GM19351 (cell line): ENCODE results near the gene SLC25A21.
"Not testable (repeated sequence)": the region's sequence is repeated elsewhere in the genome, so short reads cannot be mapped to it uniquely, and the experiment has no call there.

Source experiments
- ATAC-seq: cut with Tn5 transposase; IDR thresholded peaks from one replicate; pipeline ENCODE4 v1.9.1; 2021; ENCODE audit warnings: mild to moderate bottlenecking, moderate library complexity; ENCODE audit not compliant: unreplicated experiment

Gene SLC25A21

DNA sequence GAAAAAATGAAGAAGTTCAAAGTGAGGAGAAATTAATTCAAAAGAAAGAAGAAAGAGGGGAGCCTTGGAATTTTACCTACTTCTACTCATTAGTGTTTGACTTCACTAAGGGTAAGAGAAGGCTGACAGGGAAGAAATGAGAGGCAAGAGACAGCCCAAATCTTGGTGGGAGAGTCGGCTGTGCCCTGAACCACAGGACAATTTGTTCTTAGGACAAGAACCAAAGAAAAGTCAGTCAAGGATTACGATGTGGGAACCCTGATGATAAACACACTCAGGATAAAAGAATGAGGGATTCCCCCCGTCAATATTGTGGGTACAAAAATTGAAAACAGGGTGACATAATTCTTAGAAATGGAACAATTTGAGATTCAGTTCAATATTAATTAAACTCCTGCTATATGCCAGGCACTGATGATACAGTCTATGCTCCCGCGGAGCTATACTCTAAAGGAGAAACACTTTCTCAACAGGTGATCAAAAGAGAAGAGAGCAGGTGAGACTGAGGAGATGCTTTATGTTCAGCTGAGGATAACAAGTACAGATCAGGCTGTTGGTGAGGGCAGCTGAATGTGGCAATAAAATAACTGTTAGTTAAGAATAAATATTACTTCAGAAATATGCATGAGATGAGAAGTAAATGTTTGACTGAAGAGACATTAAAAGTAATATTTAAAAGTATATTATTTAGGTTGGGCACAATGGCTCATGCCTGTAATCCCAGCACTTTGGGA is 175.4 kb downstream of the SLC25A21 start:
- ATAC-seq, result no peak

DNA sequence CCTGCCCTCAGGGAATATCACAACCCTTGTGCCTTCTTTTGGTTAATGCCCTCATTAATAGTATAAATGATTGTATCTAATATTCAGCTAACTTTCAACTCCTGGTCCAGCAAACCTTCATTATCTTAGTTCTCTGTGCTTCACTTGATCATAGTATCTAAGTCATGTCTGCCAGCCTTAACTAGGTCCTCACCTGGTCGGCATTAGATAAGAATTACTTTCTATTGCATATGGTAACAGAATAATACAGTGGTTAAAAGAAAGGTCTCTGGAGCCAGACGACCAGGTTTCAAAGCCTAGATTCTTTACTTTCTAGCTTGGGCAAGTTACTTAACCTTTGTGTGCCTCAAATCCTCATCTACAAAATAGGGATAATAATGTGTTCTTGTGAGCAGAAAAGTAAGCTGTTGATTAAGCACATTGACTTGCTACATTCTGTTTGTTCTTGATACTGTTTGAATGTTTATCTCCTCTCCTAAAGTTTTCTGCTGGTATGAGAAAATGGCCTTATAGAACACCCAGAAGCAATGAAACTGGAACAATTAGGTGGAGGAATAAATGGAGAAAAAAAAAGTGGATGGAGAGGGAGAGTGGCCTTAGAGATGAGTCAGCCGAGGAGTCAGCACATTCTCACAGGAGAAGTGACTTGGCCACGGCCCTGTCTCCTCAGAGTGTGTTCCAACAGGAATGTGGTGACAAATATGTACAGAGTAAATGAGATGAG is 176.1 kb downstream of the SLC25A21 start:
- no peak for ATAC-seq

DNA sequence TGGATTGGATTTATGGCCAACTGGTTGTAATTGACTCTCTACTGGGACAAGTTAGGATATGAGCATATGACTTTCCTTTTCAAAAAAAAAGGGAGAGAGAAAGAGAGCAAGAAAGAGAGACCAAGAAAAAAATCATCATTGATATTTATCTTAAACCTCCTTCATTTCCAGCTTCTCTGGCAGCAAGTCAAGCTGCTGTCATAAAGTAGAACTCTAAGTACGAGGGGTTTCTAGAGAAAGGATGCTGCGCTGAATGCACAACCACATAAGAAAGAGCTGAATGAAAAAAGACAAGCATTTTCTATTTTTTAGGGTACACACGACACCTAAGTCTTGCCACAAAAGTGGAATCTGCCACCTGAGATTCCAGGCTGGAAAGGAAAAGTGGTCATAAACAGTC is 182.6 kb downstream of the SLC25A21 start:
- ATAC-seq, result no peak

DNA sequence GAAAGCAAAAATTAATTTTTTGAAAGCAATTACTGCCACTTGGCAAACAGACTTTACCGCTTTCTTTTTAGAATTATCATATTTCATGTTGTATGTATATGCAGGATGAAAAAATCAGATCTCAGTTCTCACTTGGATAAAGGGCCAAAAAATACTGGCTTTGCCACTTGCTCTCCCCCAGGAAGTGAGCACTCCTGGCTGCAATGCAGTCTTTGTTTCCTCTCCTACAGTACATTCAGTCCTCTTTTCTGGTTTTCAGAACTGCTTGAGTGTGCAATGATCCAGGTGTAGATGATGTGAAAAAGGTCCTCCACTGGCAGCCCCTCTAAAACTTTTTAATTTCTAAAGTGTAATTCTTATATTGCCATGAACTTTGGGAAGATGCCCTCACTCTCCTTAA is 183.4 kb downstream of the SLC25A21 start:
- ATAC-seq, result no peak

DNA sequence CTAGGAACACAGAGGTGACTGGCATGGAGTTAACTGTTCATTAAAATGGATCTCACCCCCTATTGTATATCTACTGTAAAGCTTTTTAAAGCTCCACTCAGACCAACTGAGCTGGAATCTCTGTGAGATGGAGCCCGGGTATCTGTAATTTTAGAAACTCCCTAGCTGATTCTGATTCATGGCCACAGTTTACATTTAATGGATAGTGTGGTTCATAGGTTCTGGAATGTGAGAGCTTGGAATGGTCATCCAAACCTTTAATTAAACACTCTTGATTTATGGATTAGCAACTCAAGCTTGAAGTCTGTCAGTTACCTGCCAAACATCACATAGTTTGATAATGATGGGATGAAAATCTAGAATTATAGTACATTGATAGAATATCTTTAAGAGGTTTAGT is 183.8 kb downstream of the SLC25A21 start:
- ATAC-seq, result no peak

DNA sequence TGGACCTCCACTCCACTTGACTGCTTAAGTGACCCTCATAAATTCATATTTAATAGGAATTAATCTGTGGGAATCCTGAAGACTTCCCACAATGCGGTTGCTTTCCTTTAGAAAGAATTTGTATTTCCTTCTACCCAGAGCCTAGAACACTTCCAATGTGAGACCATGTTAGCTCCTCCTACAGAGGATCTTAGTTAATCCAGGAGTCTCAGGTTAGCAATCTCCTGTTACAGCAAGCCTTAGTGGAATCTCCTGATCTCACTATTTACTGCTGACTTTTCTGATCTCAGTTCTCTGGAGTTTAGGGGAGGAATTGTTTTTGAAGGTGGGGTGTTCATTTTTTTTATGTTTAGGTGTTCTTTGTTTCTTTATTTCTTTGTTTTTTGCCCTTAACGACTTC is 186.0 kb downstream of the SLC25A21 start:
- ATAC-seq, result no peak

DNA sequence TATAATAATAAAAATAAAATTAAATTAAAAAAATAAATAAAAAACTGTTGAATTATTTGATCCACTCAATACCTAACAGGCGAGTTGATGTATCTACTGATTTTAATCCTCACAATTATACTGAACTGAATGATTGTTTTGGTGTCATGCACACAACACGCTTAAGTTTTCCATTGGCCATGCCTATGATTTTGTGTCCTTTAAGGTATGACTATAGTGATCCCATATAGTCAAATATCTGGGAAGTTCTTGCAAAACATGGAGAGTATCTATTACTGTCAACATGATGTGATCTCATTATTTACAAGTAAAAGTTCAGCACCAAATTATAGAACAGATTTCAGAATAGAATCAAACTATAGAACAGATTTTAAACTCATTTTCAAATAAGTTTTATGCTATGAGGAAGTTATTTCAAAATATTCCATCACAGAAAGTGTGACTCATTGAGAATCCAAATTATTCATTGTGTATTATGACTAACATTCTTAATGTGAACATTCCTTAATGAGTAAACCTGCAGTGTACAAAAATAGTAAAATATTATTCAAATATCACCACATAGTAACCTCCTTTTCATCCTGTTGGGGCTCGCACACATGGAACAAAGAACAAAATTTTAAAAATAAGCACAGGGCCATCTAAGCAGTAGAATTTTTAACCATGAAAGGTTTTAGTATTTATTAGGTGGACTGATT is 190.4 kb downstream of the SLC25A21 start:
- ATAC-seq, result no peak

DNA sequence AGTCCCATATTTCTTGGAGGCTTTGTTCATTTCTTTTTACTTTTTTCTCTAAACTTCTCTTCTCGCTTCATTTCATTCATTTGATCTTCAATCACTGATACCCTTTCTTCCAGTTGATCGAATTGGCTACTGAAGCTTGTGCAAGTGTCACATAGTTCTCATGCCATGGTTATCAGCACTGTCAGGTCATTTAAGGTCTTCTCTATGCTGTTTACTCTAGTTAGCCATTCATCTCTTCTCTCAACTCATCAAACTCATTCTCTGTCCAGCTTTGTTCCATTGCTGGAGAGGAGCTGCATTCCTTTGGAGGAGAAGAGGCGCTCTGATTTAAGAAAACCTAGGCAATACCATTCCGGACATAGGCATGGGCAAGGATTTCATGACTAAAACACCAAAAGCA is 192.0 kb downstream of the SLC25A21 start:
- not testable (repeated sequence) for ATAC-seq

DNA sequence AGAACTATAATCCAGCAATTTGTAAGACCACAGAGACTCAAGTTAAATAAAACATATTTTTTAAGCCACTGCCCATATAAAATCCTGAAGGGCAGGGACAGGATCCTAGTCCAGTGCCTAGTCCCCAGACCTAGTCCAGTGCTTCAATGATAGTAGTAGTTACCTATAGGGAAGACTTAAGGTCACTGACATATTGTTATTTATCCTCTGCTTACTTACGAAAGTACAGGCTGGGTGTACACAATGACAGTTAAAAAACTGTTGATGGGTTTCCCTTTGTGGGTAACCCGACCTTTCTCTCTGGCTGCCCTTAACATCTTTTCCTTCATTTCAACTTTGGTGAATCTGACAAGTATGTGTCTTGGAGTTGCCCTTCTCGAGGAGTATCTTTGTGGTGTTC is 192.5 kb downstream of the SLC25A21 start:
- no peak for ATAC-seq

DNA sequence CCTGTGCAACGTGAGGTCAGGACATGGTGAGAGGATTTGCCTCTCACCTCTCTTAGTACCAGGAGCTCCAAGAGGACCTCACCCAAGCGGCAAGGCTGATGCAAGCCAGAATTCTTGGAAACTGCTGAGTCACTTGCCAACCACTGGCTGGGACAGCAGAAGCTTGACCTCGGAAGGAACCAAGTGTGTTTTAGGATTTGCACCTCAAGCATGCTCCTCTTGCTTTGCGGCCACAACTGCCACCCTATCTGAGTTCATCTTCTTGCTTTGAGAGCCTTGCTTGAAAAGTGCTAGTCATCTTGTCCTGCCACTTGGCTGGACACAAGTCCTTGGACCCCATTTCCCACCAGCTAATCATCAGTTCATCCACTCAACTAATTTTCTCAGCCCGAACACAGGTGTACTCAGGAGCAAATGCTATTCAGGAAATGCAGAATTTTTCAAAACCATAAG is 195.8 kb downstream of the SLC25A21 start:
- no peak for ATAC-seq

DNA sequence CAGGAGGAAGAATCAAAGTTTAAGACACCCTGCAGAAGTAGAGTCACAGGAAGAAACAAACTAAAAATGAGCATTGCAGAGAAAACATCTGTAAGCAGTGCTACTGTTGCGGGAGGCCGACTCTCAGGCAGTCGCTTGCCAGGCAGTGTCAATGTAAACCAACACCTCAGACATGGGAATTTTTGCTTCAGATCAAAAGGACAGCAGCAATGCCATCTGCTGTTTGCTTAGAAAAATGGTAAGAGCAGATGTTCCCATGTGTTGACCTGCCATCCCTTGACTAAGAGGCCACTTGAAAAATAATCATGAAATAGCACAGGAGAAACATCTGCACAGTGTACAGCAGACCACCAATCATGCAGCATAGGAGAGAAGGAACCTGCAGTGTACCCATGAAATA is 196.6 kb downstream of the SLC25A21 start:
- ATAC-seq, result no peak

DNA sequence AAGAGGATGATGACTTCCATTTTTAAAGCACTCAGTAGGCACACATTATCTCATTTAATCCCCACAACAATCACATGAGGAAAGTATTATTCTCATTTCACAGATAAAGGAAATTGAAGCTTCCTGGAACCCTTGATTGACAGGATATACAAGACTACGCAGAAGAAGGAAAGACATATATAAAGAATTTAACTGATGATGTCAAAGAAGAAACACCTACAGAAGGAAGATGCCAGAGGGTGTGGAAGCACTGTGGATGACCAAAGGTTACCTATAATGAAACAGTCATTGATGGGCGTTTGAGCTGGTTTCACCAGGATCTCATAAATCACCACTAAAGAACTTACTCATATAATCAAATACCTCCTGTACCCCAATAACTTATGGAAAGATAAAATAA is 197.4 kb downstream of the SLC25A21 start:
- ATAC-seq, result no peak

DNA sequence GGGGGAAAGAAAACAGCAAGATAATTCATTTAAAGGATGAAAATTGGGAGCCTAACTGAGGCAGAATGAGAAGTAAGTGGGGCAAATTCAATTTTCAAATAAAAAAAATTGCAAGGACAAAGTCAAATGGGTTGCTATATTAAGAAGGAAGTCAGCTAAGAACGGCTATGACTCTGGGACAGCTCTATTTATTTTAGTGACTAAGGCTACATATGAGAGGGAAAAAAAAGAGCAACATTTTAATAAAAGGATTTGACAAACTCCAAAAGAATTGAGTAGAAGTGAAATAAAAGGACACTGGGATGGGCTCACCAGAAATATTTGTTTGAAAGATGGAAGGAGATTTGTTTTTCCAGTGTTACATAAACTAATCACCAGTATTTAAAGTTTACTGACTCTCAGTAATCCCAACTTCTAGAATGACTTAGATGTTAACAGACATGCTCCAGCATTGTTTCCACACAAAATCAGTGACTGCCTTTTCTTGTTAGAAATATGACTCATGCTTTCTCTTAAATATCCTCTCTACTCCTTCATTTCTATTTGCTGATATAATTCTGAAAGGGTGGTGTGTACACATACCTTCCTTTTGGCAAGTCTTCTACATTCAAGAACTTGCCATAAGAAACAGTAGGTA is 198.5 kb downstream of the SLC25A21 start:
- no peak for ATAC-seq

DNA sequence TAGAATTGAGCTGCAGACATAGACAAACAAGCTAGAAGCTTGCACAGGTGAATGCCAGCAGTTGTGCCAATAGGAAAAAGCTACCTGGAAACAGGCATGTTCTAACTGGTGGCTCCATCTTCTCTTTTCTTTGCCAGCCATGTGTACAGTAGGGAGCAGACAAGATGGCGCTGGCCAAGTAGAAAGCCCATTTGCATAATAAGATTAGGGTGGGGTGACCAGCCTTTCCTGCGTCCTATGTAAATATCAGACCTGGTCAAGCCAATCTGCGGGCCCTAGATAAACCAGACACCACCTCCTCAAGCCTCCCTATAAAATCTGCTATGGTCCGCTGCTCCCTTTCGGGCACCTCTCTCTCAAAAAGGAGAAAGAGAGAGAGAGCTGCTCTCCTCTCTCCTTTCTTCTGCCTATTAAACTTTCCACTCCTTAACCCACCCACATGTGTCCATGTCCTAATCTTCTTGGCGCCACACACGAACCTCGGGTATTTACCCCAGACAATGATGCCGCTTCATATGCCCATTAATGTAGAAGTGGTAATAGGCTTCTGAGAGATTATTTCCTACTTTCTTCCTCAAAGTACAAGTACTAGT is 201.0 kb downstream of the SLC25A21 start:
- ATAC-seq, result no peak

DNA sequence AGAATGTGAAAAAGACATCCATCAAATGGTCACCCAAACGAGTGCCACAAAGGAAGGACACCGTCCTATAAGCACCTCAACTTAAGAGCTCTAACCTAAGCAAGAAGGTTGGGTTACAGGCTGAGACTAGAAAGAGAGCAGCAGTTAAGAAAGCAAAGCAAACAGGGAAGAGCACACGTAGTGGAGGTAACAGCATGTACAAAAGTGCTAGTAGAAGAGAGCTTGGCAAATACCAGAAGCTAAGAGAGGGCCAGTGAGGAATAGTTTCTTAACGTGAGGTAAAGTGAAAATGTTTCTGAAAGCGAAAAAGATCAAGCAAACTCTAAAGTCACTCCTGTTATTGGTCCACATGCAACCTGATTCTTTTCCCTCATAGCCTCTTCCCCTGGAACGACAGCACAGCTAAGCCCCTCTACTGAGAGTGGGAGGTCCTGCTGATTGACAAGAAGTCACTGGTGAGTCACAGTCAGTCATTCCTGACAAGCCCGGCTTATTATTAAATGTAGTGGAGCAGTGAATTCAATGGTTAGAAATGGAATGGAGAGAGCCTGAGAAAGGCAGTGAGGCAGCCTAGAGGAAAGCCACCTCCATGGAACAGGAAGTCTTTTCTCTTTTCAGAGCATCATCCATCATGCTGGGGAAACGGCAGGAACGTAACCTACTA is 204.4 kb downstream of the SLC25A21 start:
- ATAC-seq, result no peak

DNA sequence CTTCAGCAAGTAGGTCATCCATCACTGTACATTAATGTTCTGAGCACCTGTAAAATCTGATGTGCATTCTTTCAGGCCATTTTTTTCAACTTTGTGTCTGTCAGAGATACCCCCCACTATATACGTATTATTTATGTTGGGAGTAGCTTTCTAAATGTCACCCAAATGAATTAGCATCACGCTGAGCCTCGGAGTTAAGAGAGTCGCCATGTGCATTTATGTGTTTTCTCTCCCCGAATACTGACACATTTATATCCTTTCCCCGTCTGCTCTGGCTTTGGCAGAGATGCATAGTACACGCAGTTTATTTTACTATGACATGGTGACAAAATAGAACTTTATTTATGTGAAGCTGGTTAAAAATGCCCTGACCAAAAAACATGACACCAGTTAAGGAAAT is 216.4 kb downstream of the SLC25A21 start:
- ATAC-seq, result no peak

DNA sequence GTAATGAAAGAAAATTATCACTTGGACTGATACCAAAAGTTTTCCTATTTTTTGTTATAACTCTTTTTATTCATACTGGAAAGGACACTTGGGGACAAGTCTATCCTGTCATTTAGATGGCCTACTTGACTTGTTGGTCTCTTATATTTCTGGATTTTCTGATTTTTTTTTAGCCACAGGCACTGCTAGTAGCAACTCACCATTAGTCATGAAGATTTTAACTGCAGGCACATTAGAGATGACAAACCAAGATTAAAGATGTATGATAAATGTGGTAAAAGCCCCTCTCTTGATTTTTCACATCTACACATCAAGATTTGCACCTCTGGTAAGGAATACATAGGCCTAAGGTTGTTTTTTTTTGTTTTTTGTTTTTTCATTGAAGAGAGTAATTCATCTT is 217.0 kb downstream of the SLC25A21 start:
- no peak for ATAC-seq

DNA sequence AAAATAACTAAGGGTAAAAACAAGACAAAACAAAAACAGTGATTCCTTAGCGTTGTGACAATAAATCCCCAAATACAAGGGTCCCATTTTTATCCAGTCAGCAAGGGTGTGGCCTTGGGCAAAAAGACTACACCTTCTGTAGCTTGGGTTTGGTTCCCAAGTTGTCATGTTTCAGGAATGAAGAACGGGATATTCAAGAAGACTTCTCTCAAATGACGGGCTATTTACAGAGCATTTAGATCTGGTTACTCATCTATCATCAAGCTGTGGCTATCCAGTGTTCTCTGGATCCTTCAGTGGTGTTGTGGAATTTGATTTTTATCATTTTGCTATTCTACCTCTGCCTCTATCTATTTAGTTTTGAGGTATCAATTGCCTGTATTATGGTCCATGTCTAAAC is 219.7 kb downstream of the SLC25A21 start:
- ATAC-seq, result no peak

DNA sequence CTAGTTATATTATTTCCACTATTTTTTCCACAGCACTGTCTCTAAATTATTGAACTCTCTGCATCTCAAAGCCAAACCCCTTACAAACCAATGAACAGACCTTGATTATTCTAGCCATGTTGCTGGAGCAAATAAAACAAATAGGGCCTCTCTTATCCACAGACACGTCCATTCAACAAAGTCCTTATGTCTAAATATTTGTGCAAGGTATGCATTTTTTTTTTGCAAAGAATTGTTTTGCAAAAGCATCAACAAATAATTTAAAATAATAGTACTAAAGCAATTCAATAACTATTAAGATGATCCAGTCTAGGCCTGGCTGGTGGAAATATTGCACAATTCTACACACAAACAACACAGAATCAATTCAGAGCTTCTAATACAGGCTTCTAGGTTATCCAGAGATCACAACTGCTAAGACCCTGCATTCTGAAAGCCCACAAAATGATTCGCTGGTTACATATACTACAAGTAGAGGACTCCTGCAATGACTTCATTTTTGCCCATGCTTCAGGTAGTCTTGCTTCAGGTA is 221.0 kb downstream of the SLC25A21 start:
- ATAC-seq, result no peak

DNA sequence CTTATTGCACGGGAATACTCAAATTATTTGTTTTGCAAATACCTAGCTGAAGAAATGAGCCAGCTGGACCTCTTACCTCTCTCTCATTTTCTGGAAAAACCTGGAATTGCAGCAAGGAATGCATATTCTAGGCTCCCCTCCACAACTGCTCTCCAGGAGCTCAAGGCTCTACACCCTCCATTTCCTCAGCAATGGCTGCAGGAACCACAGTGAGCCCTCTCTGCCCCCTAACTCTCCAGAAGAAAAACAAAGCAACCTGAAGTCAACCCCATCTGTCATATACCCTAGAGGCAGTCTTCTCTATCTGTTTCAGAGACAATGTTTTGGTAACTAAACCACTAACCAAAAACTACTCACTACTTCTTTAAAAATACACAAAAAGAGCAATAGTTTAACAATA is 221.6 kb downstream of the SLC25A21 start:
- ATAC-seq, result no peak
